ENCODE measurements around the gene ZC3H4.

GRCh38 chr19:47075179-47075810 is 38.3 kb downstream of the ZC3H4 start:
- no peak for TF ChIP-seq ZNF565 (CRISPR knock-in tag; conservative IDR thresholded peaks at IDR 0.05; ENCODE audit: low read depth)
- no peak for TF ChIP-seq ARNTL (CRISPR knock-in tag; IDR thresholded peaks at IDR 0.05; ENCODE audit: borderline replicate concordance, low read depth)
- no peak for TF ChIP-seq ISL1 (CRISPR knock-in tag; IDR thresholded peaks at IDR 0.05)
- no peak for TF ChIP-seq PPARA (CRISPR knock-in tag; IDR thresholded peaks at IDR 0.05; ENCODE audit: borderline replicate concordance)
- no peak for TF ChIP-seq TCF4 (CRISPR knock-in tag; IDR thresholded peaks at IDR 0.05; ENCODE audit: borderline replicate concordance)
- TF ChIP-seq, protein P1, sequence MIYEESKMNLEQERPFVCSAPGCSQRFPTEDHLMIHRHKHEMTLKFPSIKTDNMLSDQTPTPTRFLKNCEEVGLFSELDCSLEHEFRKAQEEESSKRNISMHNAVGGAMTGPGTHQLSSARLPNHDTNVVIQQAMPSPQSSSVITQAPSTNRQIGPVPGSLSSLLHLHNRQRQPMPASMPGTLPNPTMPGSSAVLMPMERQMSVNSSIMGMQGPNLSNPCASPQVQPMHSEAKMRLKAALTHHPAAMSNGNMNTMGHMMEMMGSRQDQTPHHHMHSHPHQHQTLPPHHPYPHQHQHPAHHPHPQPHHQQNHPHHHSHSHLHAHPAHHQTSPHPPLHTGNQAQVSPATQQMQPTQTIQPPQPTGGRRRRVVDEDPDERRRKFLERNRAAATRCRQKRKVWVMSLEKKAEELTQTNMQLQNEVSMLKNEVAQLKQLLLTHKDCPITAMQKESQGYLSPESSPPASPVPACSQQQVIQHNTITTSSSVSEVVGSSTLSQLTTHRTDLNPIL (CRISPR knock-in tag; IDR thresholded peaks at IDR 0.05; ENCODE audit: low read depth), result no peak
- TF ChIP-seq, protein P2, sequence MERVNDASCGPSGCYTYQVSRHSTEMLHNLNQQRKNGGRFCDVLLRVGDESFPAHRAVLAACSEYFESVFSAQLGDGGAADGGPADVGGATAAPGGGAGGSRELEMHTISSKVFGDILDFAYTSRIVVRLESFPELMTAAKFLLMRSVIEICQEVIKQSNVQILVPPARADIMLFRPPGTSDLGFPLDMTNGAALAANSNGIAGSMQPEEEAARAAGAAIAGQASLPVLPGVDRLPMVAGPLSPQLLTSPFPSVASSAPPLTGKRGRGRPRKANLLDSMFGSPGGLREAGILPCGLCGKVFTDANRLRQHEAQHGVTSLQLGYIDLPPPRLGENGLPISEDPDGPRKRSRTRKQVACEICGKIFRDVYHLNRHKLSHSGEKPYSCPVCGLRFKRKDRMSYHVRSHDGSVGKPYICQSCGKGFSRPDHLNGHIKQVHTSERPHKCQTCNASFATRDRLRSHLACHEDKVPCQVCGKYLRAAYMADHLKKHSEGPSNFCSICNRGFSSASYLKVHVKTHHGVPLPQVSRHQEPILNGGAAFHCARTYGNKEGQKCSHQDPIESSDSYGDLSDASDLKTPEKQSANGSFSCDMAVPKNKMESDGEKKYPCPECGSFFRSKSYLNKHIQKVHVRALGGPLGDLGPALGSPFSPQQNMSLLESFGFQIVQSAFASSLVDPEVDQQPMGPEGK (CRISPR knock-in tag; IDR thresholded peaks at IDR 0.05; ENCODE audit: borderline replicate concordance), result no peak
- no peak for TF ChIP-seq ZFP30 (CRISPR knock-in tag; IDR thresholded peaks at IDR 0.05)
- no peak for TF ChIP-seq CSRNP3 (CRISPR knock-in tag; IDR thresholded peaks at IDR 0.05)
